ENCODE results near the gene FCAMR.

DNA sequence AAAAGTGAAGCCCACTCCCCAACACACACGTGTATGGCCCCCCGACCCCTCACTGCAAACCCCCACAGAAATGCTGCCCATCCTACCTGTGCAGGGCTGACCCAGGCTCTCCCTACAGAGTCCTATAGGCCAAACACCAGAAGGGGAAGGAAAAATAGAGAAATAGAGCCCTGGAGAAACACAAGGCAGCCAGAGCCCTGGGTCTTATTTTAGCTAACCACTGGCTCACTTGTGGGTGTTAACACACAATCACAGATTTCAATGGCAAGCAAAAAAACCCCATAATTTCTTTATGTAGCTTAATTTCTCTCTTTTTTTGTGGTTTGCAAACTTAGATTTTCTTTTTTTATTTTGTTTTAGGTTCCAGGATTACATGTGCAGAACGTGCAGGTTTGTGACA is 23.0 kb downstream of the FCAMR start:
- TF ChIP-seq, protein P1, sequence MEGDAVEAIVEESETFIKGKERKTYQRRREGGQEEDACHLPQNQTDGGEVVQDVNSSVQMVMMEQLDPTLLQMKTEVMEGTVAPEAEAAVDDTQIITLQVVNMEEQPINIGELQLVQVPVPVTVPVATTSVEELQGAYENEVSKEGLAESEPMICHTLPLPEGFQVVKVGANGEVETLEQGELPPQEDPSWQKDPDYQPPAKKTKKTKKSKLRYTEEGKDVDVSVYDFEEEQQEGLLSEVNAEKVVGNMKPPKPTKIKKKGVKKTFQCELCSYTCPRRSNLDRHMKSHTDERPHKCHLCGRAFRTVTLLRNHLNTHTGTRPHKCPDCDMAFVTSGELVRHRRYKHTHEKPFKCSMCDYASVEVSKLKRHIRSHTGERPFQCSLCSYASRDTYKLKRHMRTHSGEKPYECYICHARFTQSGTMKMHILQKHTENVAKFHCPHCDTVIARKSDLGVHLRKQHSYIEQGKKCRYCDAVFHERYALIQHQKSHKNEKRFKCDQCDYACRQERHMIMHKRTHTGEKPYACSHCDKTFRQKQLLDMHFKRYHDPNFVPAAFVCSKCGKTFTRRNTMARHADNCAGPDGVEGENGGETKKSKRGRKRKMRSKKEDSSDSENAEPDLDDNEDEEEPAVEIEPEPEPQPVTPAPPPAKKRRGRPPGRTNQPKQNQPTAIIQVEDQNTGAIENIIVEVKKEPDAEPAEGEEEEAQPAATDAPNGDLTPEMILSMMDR (conservative IDR thresholded peaks at IDR 0.05 in 1 of 2, IDR thresholded peaks at IDR 0.05 in 1 of 2; ENCODE audit: low read depth in 1 of 2, low read length in 2 of 2) = no peak
- no peak for TF ChIP-seq EZH2 (IDR thresholded peaks at IDR 0.05; ENCODE audit: low read length, missing control alignments)
